Mesendoderm (in vitro differentiated cells): ENCODE measurements around the gene CD248.

ENCODE experiments used
- DNase-seq: peaks from one replicate; pipeline ENCODE4 v3.0.0; 2013
- H2AK5ac ChIP-seq: 2 replicates; pipeline ENCODE4 v1.6.1; 2013; ENCODE audit warnings: low read length, inconsistent platforms
- H2BK120ac ChIP-seq: 2 replicates; pipeline ENCODE4 v1.6.1; 2013; ENCODE audit warnings: low read depth, mild to moderate bottlenecking, low read length, moderate library complexity, mixed read lengths
- H2BK15ac ChIP-seq: replicated peaks from 2 replicates; pipeline ENCODE4 v1.6.1; 2013; ENCODE audit warnings: low read depth, mild to moderate bottlenecking, moderate library complexity
- H2BK5ac ChIP-seq: 2 replicates; pipeline ENCODE4 v1.6.1; 2013; ENCODE audit warnings: low read length, inconsistent platforms
- H3K18ac ChIP-seq: 2 replicates; pipeline ENCODE4 v1.6.1; 2013; ENCODE audit warnings: mild to moderate bottlenecking, low read length, mixed read lengths
- H3K23ac ChIP-seq: one replicate; pipeline ENCODE4 v1.6.1; 2013; ENCODE audit warnings: low read length
- H3K27ac ChIP-seq: 2 replicates; pipeline ENCODE4 v1.5.1; 2013; ENCODE audit warnings: low read depth, mild to moderate bottlenecking, inconsistent platforms, low read length, moderate library complexity
- H3K27me3 ChIP-seq: 2 replicates; pipeline ENCODE4 v1.6.1; 2013; ENCODE audit warnings: low read length, control low read depth, mild to moderate bottlenecking, inconsistent platforms; ENCODE audit not compliant: insufficient read depth, poor library complexity
- H3K36me3 ChIP-seq: 2 replicates; pipeline ENCODE4 v1.6.1; 2013; ENCODE audit warnings: low read length, inconsistent platforms; ENCODE audit not compliant: control insufficient read depth, insufficient read depth
- H3K4ac ChIP-seq: one replicate; pipeline ENCODE4 v1.6.1; 2013; ENCODE audit warnings: low read depth, mild to moderate bottlenecking, low read length, moderate library complexity
- H3K4me1 ChIP-seq: 2 replicates; pipeline ENCODE4 v1.6.1; 2013; ENCODE audit warnings: low read depth, low read length, inconsistent platforms; ENCODE audit not compliant: control insufficient read depth
- H3K4me2 ChIP-seq: 2 replicates; pipeline ENCODE4 v1.6.1; 2013; ENCODE audit warnings: low read length
- H3K4me3 ChIP-seq: 2 replicates; pipeline ENCODE4 v1.5.1; 2013; ENCODE audit warnings: mild to moderate bottlenecking, low read length
- H3K56ac ChIP-seq: one replicate; pipeline ENCODE4 v1.6.1; 2013; ENCODE audit warnings: low read length
- H3K79me1 ChIP-seq: 2 replicates; pipeline ENCODE4 v1.6.1; 2013; ENCODE audit warnings: low read length, inconsistent platforms
- H3K79me2 ChIP-seq: 2 replicates; pipeline ENCODE4 v1.6.1; 2013; ENCODE audit warnings: mild to moderate bottlenecking, low read length; ENCODE audit not compliant: control insufficient read depth, insufficient read depth
- H3K9ac ChIP-seq: 2 replicates; pipeline ENCODE4 v1.6.1; 2013; ENCODE audit warnings: low read length, inconsistent platforms
- H4K5ac ChIP-seq: one replicate; pipeline ENCODE4 v1.6.1; 2013; ENCODE audit warnings: low read length
- H4K8ac ChIP-seq: one replicate; pipeline ENCODE4 v1.6.1; 2013; ENCODE audit warnings: low read depth, mild to moderate bottlenecking, control low read depth, low read length, moderate library complexity
- WGBS: extraction: QIAGEN DNeasy Blood & Tissue Kit; methylation state at CpG from one replicate; pipeline ENCODE4 v1.1.7; 2013; ENCODE audit warnings: low lambda C conversion rate, missing lambda C conversion rate; ENCODE audit not compliant: insufficient coverage; ENCODE audit errors: extremely low coverage; 5-methylcytosine and 5-hydroxymethylcytosine counted together

CD248 gene

GRCh38 chr11:66338276-66339161, 21.7 kb upstream of the CD248 start:
- no peak overlapping the region for H3K23ac ChIP-seq
- no peak overlapping the region for H2BK5ac ChIP-seq
- H3K27ac ChIP-seq = no peak overlapping the region
- no peak overlapping the region for H3K18ac ChIP-seq
- peaks cover 2% of the 10 kb centered on the region for H3K4me1 ChIP-seq
- H2BK15ac ChIP-seq = no peak overlapping the region
- peaks cover 2% of the 10 kb centered on the region for H3K79me2 ChIP-seq
- no peak overlapping the region for H3K9ac ChIP-seq
- H3K36me3 ChIP-seq = peaks cover 9% of the 10 kb centered on the region
- H3K4me2 ChIP-seq = no peak overlapping the region
- H4K5ac ChIP-seq = no peak overlapping the region
- no peak overlapping the region for H4K8ac ChIP-seq
- H3K27me3 ChIP-seq = no peaks in the 10 kb centered on the region
- H3K4ac ChIP-seq = no peak overlapping the region
- H3K56ac ChIP-seq = no peak overlapping the region
- peaks cover 8% of the 10 kb centered on the region for H3K79me1 ChIP-seq
- no CpG with 5 or more reads among the region's 17 CpGs for WGBS
- DNase-seq = no peak
- no peak overlapping the region for H2AK5ac ChIP-seq
- H2BK120ac ChIP-seq = no peak overlapping the region
- no peak overlapping the region for H3K4me3 ChIP-seq

- no CpG with 5 or more reads among the region's 18 CpGs for WGBS
- Histone ChIP-seq H3K36me3 (peaks cover 9% of the 10 kb centered on the region), H2BK15ac (no peak overlapping the region), H3K18ac (no peak overlapping the region), H3K27ac (no peak overlapping the region), H3K79me2 (no peaks in the 10 kb centered on the region), H2AK5ac (no peak overlapping the region), H3K23ac (no peak overlapping the region), H3K4me3 (no peak overlapping the region), H3K9ac (no peak overlapping the region), H2BK5ac (no peak overlapping the region), H3K4me1 (peaks cover 2% of the 10 kb centered on the region), H3K4me2 (no peak overlapping the region), H3K79me1 (no peaks in the 10 kb centered on the region), H4K5ac (no peak overlapping the region), H3K27me3 (no peaks in the 10 kb centered on the region), H2BK120ac (no peak overlapping the region), H4K8ac (no peak overlapping the region), H3K4ac (no peak overlapping the region), H3K56ac (no peak overlapping the region)
- no peak for DNase-seq
Measured at GRCh38 chr11:66337103-66337899, 20.5 kb upstream of the CD248 start.

- Histone ChIP-seq H4K8ac (no peak within 1 kb of the TSS), H4K5ac (no peak within 1 kb of the TSS), H3K56ac (peak within 1 kb of the TSS; percentile 77), H3K4ac (no peak within 1 kb of the TSS), H3K23ac (no peak within 1 kb of the TSS), H3K27ac (no peak within 1 kb of the TSS), H3K4me3 (peak within 1 kb of the TSS; percentile 19), H2AK5ac (no peak within 1 kb of the TSS), H2BK5ac (no peak within 1 kb of the TSS), H3K4me1 (peaks cover 2% of the 10 kb centered on the region), H3K18ac (no peak within 1 kb of the TSS), H3K27me3 (no peaks in the 10 kb centered on the region), H3K79me2 (no peaks in the 10 kb centered on the region), H2BK15ac (no peak within 1 kb of the TSS), H2BK120ac (no peak within 1 kb of the TSS), H3K36me3 (peaks cover 5% of the 10 kb centered on the region), H3K4me2 (peak within 1 kb of the TSS; percentile 69), H3K9ac (peak within 1 kb of the TSS; percentile 75), H3K79me1 (no peaks in the 10 kb centered on the region)
- peak; percentile 94 for DNase-seq
- no CpG with 5 or more reads among the region's 22 CpGs for WGBS
Measured at GRCh38 chr11:66336234-66337102, 19.6 kb upstream of the CD248 start, which contains the start of gene RIN1. Gene RIN1, minus strand, starts transcription at chr11:66336434. Its CDS starts 32 bp downstream, at chr11:66336402.

GRCh38 chr11:66335531-66336233, 18.8 kb upstream of the CD248 start:
- no peaks in the 10 kb centered on the region for H3K79me2 ChIP-seq
- peak; percentile 74 for DNase-seq
- no peak overlapping the region for H3K27ac ChIP-seq

More at GRCh38 chr11:66335531-66336233, 18.8 kb upstream of the CD248 start:
- Histone ChIP-seq H4K8ac (no peak overlapping the region), H4K5ac (no peak overlapping the region), H3K4ac (no peak overlapping the region), H3K4me1 (peaks cover 2% of the 10 kb centered on the region), H3K18ac (no peak overlapping the region), H2BK15ac (no peak overlapping the region), H2BK5ac (no peak overlapping the region), H2AK5ac (no peak overlapping the region), H3K9ac (peak overlapping the region; percentile 75), H3K56ac (peak overlapping the region; percentile 77), H2BK120ac (no peak overlapping the region), H3K4me2 (peak overlapping the region; percentile 69), H3K4me3 (peak overlapping the region; percentile 19), H3K23ac (no peak overlapping the region), H3K36me3 (peaks cover 3% of the 10 kb centered on the region), H3K79me1 (no peaks in the 10 kb centered on the region), H3K27me3 (no peaks in the 10 kb centered on the region)
- no CpG with 5 or more reads among the region's 35 CpGs for WGBS
